Tibial artery (tissue), 4 donors: ENCODE measurements around the gene VEGFA.

Source experiments
- DNase-seq, 2 donors: peaks; one replicate each; pipeline ENCODE4 v3.0.0-alpha.2; 2019
- H3K27ac ChIP-seq, 2 donors: fragments of 200-600 bp; sonication (generic) in 1 of 2; 1 replicate in 1 of 2; 2 replicates in 1 of 2; pipeline ENCODE4 v1.5.1; 2018 to 2019; ENCODE audit warnings: mild to moderate bottlenecking in 1 of 2
- H3K27me3 ChIP-seq, 2 donors: fragments of 200-600 bp; sonication (generic) in 1 of 2; one replicate each; pipeline versions ENCODE4 v1.5.1 to v1.6.0; 2016 to 2019
- H3K36me3 ChIP-seq, 3 donors: fragments of 200-600 bp; sonication (generic) in 2 of 3; one replicate each; pipeline ENCODE4 v1.5.1; 2016 to 2019; ENCODE audit warnings: mild to moderate bottlenecking in 2 of 3
- H3K4me1 ChIP-seq, 4 donors: fragments of 200-600 bp; sonication (generic) in 2 of 4; 1 replicate in 3 of 4; 2 replicates in 1 of 4; pipeline ENCODE4 v1.5.1; 2016 to 2019
- H3K4me3 ChIP-seq, 2 donors: fragments of 200-600 bp; sonication (generic) in 1 of 2; 1 replicate in 1 of 2; 2 replicates in 1 of 2; pipeline ENCODE4 v1.5.1; 2018 to 2019; ENCODE audit warnings: mild to moderate bottlenecking in 2 of 2
- H3K9me3 ChIP-seq, 3 donors: fragments of 200-600 bp; sonication (generic) in 1 of 3; one replicate each; pipeline ENCODE4 v1.5.1; 2016 to 2019
- intact Hi-C: fragments of 100-400 bp; cut with DNase I; formaldehyde crosslinking; loops from one replicate; pipeline ENCODE4 v1.15.0; 2023; ENCODE audit warnings: low total_unique reads
- TF ChIP-seq, protein P1 (sequence below), 2 experiments: fragments of 200-600 bp in 1 of 2; fragments of 450-650 bp in 1 of 2; IDR thresholded peaks; one replicate each; pipeline ENCODE4 v1.5.1; 2017 to 2019; ENCODE audit warnings: antibody characterized with exemption in 2 of 2, mild to moderate bottlenecking in 1 of 2, moderate library complexity in 1 of 2

The VEGFA gene

GRCh38 chr6:43799551-43800297, 29.7 kb downstream of the VEGFA start:
- Histone ChIP-seq H3K36me3 (no peaks in the 10 kb centered on the region), H3K4me3 (no peak overlapping the region), H3K4me1 (peaks cover 0 to 5% (median 0%) of the 10 kb centered on the region in 4 donors), H3K27me3 (peaks cover 0 to 3% of the 10 kb centered on the region in 2 donors), H3K27ac (no peak overlapping the region), H3K9me3 (no peaks in the 10 kb centered on the region)
- TF ChIP-seq, protein P1, sequence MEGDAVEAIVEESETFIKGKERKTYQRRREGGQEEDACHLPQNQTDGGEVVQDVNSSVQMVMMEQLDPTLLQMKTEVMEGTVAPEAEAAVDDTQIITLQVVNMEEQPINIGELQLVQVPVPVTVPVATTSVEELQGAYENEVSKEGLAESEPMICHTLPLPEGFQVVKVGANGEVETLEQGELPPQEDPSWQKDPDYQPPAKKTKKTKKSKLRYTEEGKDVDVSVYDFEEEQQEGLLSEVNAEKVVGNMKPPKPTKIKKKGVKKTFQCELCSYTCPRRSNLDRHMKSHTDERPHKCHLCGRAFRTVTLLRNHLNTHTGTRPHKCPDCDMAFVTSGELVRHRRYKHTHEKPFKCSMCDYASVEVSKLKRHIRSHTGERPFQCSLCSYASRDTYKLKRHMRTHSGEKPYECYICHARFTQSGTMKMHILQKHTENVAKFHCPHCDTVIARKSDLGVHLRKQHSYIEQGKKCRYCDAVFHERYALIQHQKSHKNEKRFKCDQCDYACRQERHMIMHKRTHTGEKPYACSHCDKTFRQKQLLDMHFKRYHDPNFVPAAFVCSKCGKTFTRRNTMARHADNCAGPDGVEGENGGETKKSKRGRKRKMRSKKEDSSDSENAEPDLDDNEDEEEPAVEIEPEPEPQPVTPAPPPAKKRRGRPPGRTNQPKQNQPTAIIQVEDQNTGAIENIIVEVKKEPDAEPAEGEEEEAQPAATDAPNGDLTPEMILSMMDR (IDR thresholded peaks at IDR 0.05): no peak
- intact Hi-C loops: no loop called here
- DNase-seq: no peak

DNA sequence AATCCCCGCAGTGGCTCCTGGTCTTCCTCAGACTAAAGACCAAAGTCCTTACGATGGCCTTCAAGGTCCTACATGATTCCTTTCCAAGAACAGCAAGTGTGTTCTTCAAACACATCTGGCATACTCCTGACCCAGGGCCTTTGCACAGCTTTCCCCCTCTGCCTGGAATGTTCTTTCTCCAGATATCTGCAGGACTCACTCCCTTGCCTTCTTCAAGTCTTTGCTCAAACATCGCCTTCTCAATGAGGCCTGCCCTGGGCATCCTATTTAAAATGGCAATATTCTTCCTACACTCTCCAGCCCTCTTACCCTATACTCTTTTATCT, 30.2 kb downstream of the VEGFA start:
- Histone ChIP-seq H3K4me1 (peaks cover 0 to 5% (median 0%) of the 10 kb centered on the region in 4 donors), H3K4me3 (no peak overlapping the region), H3K9me3 (no peaks in the 10 kb centered on the region), H3K27ac (no peak overlapping the region), H3K27me3 (no peaks in the 10 kb centered on the region), H3K36me3 (no peaks in the 10 kb centered on the region)
- intact Hi-C loops: no loop called here
- TF ChIP-seq, protein P1 (IDR thresholded peaks at IDR 0.05): no peak
- no peak for DNase-seq

GRCh38 chr6:43800746-43801494, 30.9 kb downstream of the VEGFA start:
- no peak for DNase-seq
- Histone ChIP-seq H3K4me1 (peaks cover 0 to 5% (median 0%) of the 10 kb centered on the region in 4 donors), H3K27me3 (no peaks in the 10 kb centered on the region), H3K36me3 (no peaks in the 10 kb centered on the region), H3K9me3 (no peaks in the 10 kb centered on the region), H3K4me3 (no peak overlapping the region), H3K27ac (no peak overlapping the region)
- TF ChIP-seq, protein P1 (IDR thresholded peaks at IDR 0.05): no peak
- intact Hi-C loops: no loop called here

DNA sequence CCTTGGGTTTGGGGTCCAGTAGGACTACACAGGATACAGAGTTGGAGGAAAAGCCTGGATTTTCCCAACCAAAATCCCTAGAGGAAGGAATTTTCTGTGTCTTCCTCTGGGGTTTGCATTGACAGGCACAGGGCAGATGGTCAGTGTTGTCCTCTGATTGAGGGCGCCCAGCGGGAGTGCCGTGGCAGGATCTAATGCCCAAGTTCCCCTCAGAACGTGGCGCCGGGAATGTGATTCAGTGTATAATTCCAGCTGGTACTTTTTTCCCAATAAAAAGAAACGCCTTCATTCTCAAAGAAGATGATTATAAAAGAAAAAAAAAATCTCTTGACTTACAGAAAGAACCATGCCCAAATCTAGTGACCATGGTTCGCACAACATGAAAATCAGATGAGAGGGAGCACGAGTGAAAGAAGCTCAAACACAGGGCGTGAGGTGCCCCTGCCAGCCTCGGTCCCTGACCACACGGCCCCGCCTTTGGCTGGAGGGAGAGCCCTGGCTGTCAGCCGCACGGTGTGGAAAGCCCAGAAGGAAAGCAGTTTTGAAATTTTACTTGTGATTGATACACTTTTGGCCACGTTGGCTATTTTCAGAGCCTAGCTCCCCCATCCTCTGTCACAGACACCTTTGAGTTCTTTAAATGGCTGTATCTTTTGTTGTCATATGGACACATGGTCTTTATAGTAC, 31.6 kb downstream of the VEGFA start:
- DNase-seq: no peak

DNA sequence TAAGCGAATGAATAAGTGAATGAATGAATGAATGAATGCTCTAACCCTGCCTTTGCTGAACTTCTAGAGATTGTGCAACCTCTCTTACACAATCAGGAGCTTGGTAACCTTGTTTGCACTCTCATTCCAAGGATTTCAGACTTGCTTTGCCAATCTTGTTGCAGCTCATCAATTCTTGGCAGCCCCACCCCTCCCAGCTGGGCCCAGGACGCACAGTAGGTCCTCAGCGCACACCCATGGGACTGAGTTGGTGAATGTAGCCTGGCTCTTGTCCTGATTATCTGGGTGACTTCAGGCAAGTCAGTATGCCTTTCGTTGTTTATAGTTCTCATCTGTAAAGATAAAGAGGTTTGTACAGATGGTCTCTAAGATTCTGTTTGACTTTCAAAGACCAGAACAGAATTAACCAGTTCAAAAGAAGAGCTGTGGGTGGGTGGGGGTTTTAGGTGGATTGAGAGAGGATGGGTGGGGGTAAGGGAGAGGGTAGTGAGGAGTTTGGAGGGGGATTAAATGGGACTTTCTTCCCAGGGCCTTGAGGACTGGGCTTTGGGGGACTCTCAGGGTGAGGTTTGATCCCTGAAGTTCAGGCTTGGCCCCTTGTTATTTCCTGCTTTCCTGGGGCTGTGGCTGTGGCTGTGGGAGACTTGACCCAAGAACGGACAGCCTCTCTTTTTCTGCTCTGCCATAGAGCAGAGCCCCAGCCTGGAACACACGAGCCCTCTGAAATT, 33.2 kb downstream of the VEGFA start:
- H3K4me1 ChIP-seq: peaks cover 0 to 5% (median 0%) of the 10 kb centered on the region in 4 donors
- TF ChIP-seq, protein P1 (IDR thresholded peaks at IDR 0.05): no peak
- H3K9me3 ChIP-seq: no peaks in the 10 kb centered on the region
- intact Hi-C loops: no loop called here
- no peaks in the 10 kb centered on the region for H3K27me3 ChIP-seq
- H3K36me3 ChIP-seq: no peaks in the 10 kb centered on the region
- no peak overlapping the region for H3K4me3 ChIP-seq
- DNase-seq: no peak
- no peak overlapping the region for H3K27ac ChIP-seq

More for the DNA sequence above, 31.6 kb downstream of the VEGFA start:
- H3K27ac ChIP-seq: no peak overlapping the region
- H3K4me3 ChIP-seq: no peak overlapping the region
- peaks cover 0 to 5% (median 0%) of the 10 kb centered on the region in 4 donors for H3K4me1 ChIP-seq
- no peaks in the 10 kb centered on the region for H3K36me3 ChIP-seq
- intact Hi-C loops: no loop called here
- TF ChIP-seq, protein P1 (IDR thresholded peaks at IDR 0.05): no peak
- H3K27me3 ChIP-seq: no peaks in the 10 kb centered on the region
- H3K9me3 ChIP-seq: no peaks in the 10 kb centered on the region
